Neural cell (in vitro differentiated cells): Measurements from ENCODE around the gene ITGA3.

Experiments used
- RAD21 ChIP-seq: fragments of 450-650 bp; conservative IDR thresholded peaks from 2 replicates; pipeline ENCODE4 v1.6.1; 2014; ENCODE audit warnings: antibody characterized with exemption, mild to moderate bottlenecking, moderate library complexity
- TF ChIP-seq, protein P1 (sequence below): fragments of 450-650 bp; IDR thresholded peaks from 2 replicates; pipeline ENCODE4 v1.5.1; 2014; ENCODE audit warnings: antibody characterized with exemption, mild to moderate bottlenecking, moderate library complexity; ENCODE audit not compliant: poor library complexity, severe bottlenecking

DNA sequence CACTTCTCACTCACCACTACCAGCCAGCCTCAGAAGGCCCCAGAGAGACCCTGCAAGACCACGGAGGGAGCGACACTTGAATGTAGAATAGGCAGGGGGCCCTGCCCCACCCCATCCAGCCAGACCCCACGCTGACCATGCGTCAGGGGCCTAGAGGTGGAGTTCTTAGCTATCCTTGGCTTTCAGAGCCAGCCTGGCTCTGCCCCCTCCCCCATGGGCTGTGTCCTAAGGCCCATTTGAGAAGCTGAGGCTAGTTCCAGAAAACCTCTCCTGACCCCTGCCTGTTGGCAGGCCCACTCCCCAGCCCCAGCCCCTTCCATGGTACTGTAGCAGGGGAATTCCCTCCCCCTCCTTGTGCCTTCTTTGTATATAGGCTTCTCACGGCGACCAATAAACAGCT, 34.2 kb downstream of the ITGA3 start:
- TF ChIP-seq, protein P1, sequence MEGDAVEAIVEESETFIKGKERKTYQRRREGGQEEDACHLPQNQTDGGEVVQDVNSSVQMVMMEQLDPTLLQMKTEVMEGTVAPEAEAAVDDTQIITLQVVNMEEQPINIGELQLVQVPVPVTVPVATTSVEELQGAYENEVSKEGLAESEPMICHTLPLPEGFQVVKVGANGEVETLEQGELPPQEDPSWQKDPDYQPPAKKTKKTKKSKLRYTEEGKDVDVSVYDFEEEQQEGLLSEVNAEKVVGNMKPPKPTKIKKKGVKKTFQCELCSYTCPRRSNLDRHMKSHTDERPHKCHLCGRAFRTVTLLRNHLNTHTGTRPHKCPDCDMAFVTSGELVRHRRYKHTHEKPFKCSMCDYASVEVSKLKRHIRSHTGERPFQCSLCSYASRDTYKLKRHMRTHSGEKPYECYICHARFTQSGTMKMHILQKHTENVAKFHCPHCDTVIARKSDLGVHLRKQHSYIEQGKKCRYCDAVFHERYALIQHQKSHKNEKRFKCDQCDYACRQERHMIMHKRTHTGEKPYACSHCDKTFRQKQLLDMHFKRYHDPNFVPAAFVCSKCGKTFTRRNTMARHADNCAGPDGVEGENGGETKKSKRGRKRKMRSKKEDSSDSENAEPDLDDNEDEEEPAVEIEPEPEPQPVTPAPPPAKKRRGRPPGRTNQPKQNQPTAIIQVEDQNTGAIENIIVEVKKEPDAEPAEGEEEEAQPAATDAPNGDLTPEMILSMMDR: no peak
- TF ChIP-seq RAD21: no peak
